Esophagus muscularis mucosa (tissue), 3 donors: ENCODE measurements around the gene CHAC1.

Source experiments
- POLR2A ChIP-seq: fragments of 450-650 bp; IDR thresholded peaks from one replicate; pipeline ENCODE4 v1.6.1; 2017; ENCODE audit warnings: antibody characterized with exemption, moderate library complexity, mild to moderate bottlenecking, low read depth
- TF ChIP-seq, protein P1 (sequence below), 3 experiments: fragments of 200-600 bp in 2 of 3; fragments of 450-650 bp in 1 of 3; sonication (generic) in 2 of 3; IDR thresholded peaks; one replicate each; pipeline ENCODE4 v1.5.1; 2017 to 2019; ENCODE audit warnings: antibody characterized with exemption in 3 of 3, mild to moderate bottlenecking in 2 of 3, moderate library complexity in 1 of 3

GRCh38 chr15:40952901-40953712 lies at the start of gene CHAC1:
- TF ChIP-seq, protein P1, sequence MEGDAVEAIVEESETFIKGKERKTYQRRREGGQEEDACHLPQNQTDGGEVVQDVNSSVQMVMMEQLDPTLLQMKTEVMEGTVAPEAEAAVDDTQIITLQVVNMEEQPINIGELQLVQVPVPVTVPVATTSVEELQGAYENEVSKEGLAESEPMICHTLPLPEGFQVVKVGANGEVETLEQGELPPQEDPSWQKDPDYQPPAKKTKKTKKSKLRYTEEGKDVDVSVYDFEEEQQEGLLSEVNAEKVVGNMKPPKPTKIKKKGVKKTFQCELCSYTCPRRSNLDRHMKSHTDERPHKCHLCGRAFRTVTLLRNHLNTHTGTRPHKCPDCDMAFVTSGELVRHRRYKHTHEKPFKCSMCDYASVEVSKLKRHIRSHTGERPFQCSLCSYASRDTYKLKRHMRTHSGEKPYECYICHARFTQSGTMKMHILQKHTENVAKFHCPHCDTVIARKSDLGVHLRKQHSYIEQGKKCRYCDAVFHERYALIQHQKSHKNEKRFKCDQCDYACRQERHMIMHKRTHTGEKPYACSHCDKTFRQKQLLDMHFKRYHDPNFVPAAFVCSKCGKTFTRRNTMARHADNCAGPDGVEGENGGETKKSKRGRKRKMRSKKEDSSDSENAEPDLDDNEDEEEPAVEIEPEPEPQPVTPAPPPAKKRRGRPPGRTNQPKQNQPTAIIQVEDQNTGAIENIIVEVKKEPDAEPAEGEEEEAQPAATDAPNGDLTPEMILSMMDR (IDR thresholded peaks at IDR 0.05), result no peak
- TF ChIP-seq POLR2A, result peak; percentile 22
